Mucosa of stomach (tissue), 1 donor: ENCODE measurements around the gene MMP23B.
A peak's percentile ranks its signal among the peaks of the same experiment; 100 is the strongest.

ENCODE experiments used
- H3K27me3 ChIP-seq: one replicate; pipeline ENCODE4 v1.7.0; 2013; ENCODE audit warnings: mild to moderate bottlenecking, low read length; ENCODE audit not compliant: control insufficient read depth, insufficient read depth
- H3K36me3 ChIP-seq: one replicate; pipeline ENCODE4 v1.7.0; 2013; ENCODE audit warnings: low read length; ENCODE audit not compliant: control insufficient read depth, insufficient read depth
- H3K4me1 ChIP-seq: one replicate; pipeline ENCODE4 v1.7.0; 2013; ENCODE audit warnings: mild to moderate bottlenecking, low read length; ENCODE audit not compliant: control insufficient read depth, insufficient read depth
- H3K4me3 ChIP-seq: one replicate; pipeline ENCODE4 v1.7.0; 2013; ENCODE audit warnings: low read length
- H3K9ac ChIP-seq: one replicate; pipeline ENCODE4 v1.7.0; 2013; ENCODE audit warnings: mild to moderate bottlenecking, low read length, moderate library complexity
- H3K9me3 ChIP-seq: one replicate; pipeline ENCODE4 v1.7.0; 2013; ENCODE audit warnings: mild to moderate bottlenecking, low read length, moderate library complexity; ENCODE audit not compliant: control insufficient read depth
- donor health status: Pancreatic carcinoma.

MMP23B gene

DNA sequence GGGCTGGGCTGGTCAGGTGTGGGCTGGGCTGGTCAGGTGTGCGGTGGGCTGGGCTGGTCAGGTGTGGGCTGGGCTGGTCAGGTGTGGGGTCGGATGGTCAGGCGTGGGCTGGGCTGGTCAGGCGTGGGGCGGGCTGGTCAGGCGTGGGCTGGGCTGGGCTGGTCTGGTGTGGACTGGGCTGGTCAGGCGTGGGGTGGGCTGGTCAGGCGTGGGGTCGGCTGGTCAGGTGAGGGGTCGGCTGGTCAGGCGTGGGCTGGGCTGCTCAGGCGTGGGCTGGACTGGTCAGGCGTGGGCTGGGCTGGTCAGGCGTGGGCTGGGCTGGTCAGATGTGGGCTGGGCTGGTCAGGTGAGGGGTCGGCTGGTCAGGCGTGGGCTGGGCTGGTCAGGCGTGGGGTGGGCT is 26.2 kb upstream of the MMP23B start:
- Histone ChIP-seq H3K9me3 (no peaks in the 10 kb centered on the region), H3K36me3 (no peaks in the 10 kb centered on the region), H3K4me3 (no peak overlapping the region), H3K9ac (no peak overlapping the region), H3K27me3 (peaks cover 14% of the 10 kb centered on the region), H3K4me1 (no peaks in the 10 kb centered on the region)

DNA sequence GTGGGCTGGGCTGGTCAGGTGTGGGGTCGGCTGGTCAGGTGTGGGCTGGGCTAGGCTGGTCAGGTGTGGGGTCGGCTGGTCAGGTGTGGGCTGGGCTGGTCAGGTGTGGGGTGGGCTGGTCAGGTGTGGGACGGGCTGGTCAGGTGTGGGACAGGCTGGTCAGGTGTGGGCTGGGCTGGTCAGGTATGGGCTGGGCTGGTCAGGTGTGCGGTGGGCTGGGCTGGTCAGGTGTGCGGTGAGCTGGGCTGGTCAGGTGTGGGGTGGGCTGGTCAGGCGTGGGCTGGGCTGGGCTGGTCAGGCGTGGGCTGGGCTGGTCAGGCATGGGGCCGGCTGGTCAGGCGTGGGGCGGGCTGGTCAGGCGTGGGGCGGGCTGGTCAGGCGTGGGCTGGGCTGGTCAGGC is 25.7 kb upstream of the MMP23B start:
- H3K9me3 ChIP-seq, result no peaks in the 10 kb centered on the region

DNA sequence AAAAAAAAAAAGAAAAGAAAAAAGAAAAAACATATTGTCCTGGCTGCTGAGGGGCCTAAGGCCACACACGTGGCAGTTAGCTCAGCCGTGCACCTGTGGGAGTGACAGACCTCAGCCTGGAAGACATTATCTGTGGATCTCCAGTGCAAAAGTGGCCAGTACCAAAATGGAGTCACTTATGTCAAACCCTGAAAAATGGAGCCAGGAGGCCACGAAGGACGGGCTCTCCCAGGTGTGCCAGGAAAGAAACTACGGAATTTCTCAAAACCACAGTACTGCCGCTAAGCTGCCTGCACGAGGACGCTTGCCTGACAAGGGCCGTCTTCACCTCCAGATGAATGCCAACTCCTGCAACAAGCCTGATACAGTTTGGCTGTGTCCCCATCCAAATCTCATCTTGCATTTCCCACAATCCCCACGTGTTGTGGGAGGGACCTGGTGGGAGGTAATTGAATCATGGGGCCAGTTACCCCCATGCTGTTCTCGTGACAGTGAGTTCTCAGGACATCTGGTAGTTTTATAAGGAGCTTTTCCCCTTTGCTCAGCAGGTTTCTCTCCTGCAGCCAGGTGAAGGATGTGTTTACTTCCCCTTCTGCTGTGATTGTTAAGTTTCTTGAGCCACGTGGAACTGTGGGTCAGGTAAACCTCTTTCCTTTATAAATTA is 22.0 kb upstream of the MMP23B start:
- Histone ChIP-seq H3K27me3 (no peaks in the 10 kb centered on the region), H3K9me3 (no peaks in the 10 kb centered on the region), H3K4me3 (no peak overlapping the region), H3K9ac (no peak overlapping the region), H3K4me1 (peaks cover 14% of the 10 kb centered on the region), H3K36me3 (no peaks in the 10 kb centered on the region)

More for the DNA sequence above, 25.7 kb upstream of the MMP23B start:
- Histone ChIP-seq H3K4me1 (no peaks in the 10 kb centered on the region), H3K4me3 (no peak overlapping the region), H3K36me3 (no peaks in the 10 kb centered on the region), H3K9ac (no peak overlapping the region), H3K27me3 (peaks cover 9% of the 10 kb centered on the region)

DNA sequence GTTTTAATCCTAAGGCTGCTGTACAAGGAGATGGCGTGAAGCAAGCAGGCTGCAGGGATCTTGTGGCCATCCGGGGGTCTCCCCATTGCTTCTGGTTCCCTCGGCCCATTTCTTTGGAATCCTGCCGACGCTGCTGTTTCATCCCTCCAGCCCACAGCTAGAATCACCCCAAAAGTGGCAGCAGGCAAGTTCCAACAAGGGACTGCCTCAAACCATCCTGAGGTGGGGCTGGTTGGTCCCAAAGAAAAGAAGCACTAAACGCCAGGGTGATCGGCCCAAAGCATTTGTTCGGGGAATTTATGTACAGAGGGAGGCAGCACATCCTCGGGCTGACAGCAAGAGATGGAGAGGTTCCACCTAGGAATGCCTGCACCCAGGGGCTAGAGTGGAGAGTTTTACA is 21.2 kb upstream of the MMP23B start:
- Histone ChIP-seq H3K9ac (no peak overlapping the region), H3K4me1 (peaks cover 15% of the 10 kb centered on the region), H3K36me3 (no peaks in the 10 kb centered on the region), H3K27me3 (no peaks in the 10 kb centered on the region), H3K4me3 (no peak overlapping the region), H3K9me3 (no peaks in the 10 kb centered on the region)

DNA sequence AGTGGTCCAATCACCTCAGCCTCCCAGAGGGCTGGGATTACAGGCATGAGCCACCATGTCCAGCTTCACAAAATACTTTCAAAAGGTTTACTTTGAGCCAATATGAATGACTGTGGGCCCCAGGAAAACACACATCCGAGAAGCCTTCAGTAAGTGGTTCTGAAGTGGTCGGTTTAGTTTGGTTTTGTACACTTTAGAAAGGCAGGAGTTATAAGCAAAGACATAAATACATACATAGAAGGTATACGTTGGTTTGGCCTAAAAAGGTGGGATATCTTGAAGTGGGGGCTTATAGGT is 19.9 kb upstream of the MMP23B start:
- Histone ChIP-seq H3K9me3 (no peaks in the 10 kb centered on the region), H3K4me1 (peaks cover 22% of the 10 kb centered on the region), H3K9ac (no peak overlapping the region), H3K4me3 (no peak overlapping the region), H3K36me3 (no peaks in the 10 kb centered on the region), H3K27me3 (no peaks in the 10 kb centered on the region)

DNA sequence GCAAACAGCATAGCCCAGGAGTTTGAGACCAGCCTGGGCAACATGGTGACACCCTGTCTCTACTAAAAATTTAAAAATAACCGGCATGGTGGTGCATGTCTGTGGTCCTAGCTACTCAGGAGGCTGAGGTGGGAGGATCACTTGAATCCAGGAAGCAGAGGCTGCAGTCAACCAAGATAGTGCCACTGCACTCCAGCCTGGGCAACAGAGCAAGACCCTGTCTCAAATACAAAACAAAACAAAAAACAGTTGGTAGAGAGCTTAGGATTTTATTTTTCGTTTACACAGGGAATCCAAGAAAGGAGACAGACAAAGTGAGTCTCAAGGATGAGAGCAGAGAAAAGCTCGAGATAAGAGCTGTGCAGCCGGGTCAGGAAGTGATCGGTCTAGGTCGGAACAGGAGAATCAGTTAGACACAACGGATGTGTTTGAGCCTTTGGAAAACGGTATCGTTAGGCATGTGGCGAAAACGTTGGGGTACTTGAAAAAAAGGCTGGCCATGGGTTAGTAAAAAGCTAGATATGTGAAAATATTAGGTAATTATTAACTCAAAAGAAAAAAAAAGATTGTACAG is 18.4 kb upstream of the MMP23B start:
- Histone ChIP-seq H3K4me3 (peak overlapping the region; percentile 74), H3K36me3 (no peaks in the 10 kb centered on the region), H3K9ac (no peak overlapping the region), H3K27me3 (no peaks in the 10 kb centered on the region), H3K9me3 (no peaks in the 10 kb centered on the region), H3K4me1 (peaks cover 27% of the 10 kb centered on the region)

DNA sequence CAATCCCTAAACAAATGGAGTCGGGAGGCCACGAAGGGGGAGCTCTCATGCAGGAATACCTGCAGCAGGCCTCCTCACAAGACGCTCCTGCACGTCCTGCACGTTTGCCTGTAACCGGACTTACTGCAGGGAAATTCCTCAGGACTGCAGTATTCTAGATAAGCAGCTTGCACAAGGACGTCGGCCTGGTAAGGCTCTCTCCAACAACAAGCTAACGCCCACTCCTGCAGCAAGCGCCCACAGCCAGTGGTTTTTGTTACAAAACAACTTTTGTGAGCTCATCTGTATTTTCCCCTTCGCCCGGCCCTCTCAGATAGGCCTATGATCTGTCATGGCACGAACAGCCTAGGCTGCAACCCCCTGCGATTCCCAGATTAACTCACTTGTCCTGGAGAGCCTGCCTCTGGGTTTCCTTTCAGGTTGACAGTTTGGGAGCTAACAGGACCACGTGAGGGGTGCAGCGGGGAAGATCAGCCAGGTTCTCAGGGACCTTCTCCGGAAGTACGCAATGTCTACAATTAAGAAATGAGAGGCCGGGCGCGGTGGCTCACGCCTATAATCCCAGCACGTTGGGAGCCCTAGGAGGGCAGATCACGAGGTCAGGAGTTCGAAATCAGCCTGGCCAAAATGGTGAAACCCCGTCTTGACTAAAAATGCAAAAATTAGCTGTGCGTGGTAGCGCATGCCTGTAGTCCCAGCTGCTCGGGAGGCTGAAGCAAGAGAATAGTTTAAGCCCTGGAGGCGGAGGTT is 17.6 kb upstream of the MMP23B start:
- H3K9me3 ChIP-seq, result no peaks in the 10 kb centered on the region
- H3K9ac ChIP-seq, result peak overlapping the region; percentile 95
- peaks cover 27% of the 10 kb centered on the region for H3K4me1 ChIP-seq
- H3K4me3 ChIP-seq, result peak overlapping the region; percentile 74
- no peaks in the 10 kb centered on the region for H3K27me3 ChIP-seq
- H3K36me3 ChIP-seq, result no peaks in the 10 kb centered on the region

DNA sequence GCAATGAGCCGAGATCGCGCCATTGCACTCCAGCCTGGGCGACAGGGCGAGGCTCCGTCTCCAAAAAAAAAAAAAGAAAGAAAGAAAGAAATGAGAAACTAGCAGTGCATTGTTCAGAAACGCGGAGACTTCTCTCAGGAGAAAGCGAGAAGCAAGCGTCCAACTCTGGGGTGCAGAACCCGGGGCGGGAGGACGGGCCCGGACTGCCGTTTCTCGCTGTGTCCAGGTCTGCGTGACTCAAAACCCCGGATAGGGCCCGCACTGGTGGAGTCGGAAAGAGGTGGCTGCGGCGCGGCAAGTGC is 17.1 kb upstream of the MMP23B start:
- Histone ChIP-seq H3K9ac (peak overlapping the region; percentile 95), H3K9me3 (no peaks in the 10 kb centered on the region), H3K4me3 (peak overlapping the region; percentile 74), H3K4me1 (peaks cover 27% of the 10 kb centered on the region), H3K27me3 (no peaks in the 10 kb centered on the region), H3K36me3 (no peaks in the 10 kb centered on the region)

DNA sequence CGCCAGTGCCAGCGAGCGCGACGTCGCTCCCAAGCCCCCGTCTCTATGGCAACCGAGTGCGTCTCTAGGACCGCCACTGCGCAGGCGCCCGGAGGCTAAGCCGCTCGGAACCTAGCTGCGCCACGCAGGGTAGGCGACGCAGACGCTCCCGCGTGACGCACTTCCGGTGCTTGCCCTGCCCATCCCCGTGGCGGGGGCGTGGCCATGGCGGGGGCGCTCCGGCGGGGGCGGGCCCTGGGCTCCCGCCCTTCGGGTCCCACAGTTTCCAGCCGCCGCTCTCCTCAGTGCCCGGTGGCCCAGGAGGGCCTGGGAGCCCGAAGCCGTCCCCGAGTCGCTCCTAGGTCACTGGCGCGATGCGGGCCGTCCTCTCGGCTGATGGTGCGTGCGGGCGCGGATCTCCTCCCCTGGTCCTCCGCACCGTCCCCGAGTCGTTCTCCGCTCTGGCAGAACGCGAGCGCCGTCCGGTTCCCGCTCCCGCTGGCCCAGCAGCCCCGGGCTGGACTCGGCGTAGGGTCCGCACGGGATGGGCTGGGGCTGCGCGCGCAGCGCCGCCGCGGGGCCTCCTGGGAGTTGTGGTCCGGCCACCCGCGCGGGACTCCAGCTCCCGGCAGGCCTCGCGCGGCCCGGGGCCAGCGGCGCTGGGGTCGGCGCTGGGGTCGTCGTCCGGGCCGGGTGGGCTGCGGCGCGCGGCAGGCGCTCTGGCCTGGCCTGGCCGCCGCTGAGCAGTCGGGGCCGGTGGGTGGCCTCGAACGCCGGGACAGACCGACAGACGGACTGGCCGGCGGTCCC is 16.5 kb upstream of the MMP23B start, which contains the start of gene MIB2:
Gene MIB2 (plus strand): TSS at position 245 of the 789 bp plus-strand sequence. CDS start 7,953 bp downstream, outside the sequence.
- H3K4me3 ChIP-seq, result peak within 1 kb of the TSS; percentile 74
- peak within 1 kb of the TSS; percentile 95 for H3K9ac ChIP-seq
- H3K27me3 ChIP-seq, result no peaks in the 10 kb centered on the region
- H3K9me3 ChIP-seq, result no peaks in the 10 kb centered on the region
- H3K36me3 ChIP-seq, result no peaks in the 10 kb centered on the region
- H3K4me1 ChIP-seq, result peaks cover 27% of the 10 kb centered on the region

DNA sequence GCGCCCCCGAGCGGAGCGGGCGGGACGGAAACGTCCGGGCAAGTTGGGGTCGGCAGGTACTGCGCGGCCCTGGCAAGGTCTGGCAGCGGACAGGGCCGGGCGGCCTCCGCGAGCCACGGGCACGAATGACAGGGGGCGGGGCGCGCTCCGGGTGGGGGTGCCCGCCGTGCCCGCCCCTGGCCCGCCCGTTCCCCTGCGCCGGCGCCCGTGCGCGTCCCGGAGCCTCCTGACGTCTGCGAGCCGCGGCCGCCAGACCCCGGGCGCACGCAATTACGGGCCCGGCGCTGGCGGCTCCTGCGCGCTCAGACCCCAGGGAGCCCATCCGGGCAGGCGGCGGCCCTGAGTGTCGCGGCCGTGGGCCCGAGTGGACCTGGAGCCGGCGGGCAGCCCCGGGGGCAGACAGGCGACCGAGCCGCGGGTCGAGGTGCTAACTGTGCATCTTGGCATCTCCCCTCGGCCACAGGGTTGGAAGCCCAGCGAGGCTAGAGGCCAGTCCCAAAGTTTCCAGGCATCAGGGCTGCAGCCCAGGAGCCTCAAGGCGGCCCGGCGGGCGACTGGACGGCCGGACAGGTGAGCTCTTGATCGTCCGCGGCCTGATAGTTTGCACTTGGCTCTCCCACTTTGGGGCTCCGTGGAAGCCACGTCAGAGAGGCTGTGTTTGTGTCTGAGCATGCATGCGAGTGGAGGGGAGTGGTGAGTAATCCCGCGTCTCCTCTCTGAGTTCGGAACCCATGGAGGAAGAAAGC is 15.8 kb upstream of the MMP23B start:
- H3K27me3 ChIP-seq, result no peaks in the 10 kb centered on the region
- H3K36me3 ChIP-seq, result no peaks in the 10 kb centered on the region
- no peaks in the 10 kb centered on the region for H3K9me3 ChIP-seq
- peak overlapping the region; percentile 95 for H3K9ac ChIP-seq
- H3K4me3 ChIP-seq, result peak overlapping the region; percentile 36
- H3K4me1 ChIP-seq, result peaks cover 27% of the 10 kb centered on the region

DNA sequence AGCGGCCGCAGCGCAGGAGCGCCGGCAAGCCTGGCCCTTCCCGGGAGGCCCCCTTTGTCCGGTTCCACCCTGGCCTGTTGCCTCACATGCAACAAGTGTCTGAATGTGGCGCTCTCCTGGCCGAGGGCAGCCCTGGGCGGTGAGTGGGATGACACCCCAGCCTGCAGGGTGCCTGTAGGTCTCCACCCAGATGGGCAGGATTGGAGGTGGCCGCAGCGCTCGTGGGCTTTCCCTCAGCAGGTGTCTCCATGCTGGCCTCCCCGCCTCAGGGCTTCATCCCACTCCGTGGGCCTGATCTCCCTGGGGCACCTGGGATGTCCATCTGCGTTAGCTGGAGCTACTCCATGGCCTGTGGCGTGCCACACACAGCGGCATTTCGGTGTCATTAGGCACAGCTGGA is 15.1 kb upstream of the MMP23B start:
- no peaks in the 10 kb centered on the region for H3K27me3 ChIP-seq
- no peaks in the 10 kb centered on the region for H3K36me3 ChIP-seq
- H3K4me3 ChIP-seq, result peak overlapping the region; percentile 36
- H3K4me1 ChIP-seq, result peaks cover 27% of the 10 kb centered on the region
- no peaks in the 10 kb centered on the region for H3K9me3 ChIP-seq
- peak overlapping the region; percentile 95 for H3K9ac ChIP-seq
